KMS-11 (cell line): Measurements from ENCODE around the gene GLT8D2.

Source experiments
- H2AFZ ChIP-seq: fragments of 200-600 bp; sonication (generic); 2 replicates; pipeline ENCODE4 v1.6.1; 2016; ENCODE audit warnings: antibody characterized with exemption, mixed run types, low read depth
- H3K27ac ChIP-seq: fragments of 200-600 bp; sonication (generic); 2 replicates; pipeline ENCODE4 v1.6.1; 2016; ENCODE audit warnings: mild to moderate bottlenecking, mixed run types
- H3K27me3 ChIP-seq: fragments of 200-600 bp; sonication (generic); 2 replicates; pipeline ENCODE4 v1.6.1; 2017; ENCODE audit warnings: mild to moderate bottlenecking, low read depth, mixed run types, moderate library complexity; ENCODE audit not compliant: insufficient read depth
- H3K36me3 ChIP-seq: fragments of 200-600 bp; sonication (generic); 2 replicates; pipeline ENCODE4 v1.6.1; 2017; ENCODE audit warnings: mild to moderate bottlenecking, mixed run types; ENCODE audit not compliant: insufficient read depth
- H3K4me1 ChIP-seq: fragments of 200-600 bp; sonication (generic); 2 replicates; pipeline ENCODE4 v1.6.1; 2016; ENCODE audit warnings: mild to moderate bottlenecking, low read depth, mixed run types; ENCODE audit not compliant: poor library complexity, severe bottlenecking
- H3K4me2 ChIP-seq: fragments of 200-600 bp; sonication (generic); 2 replicates; pipeline ENCODE4 v1.7.0; 2016; ENCODE audit warnings: mild to moderate bottlenecking, mixed run types
- H3K4me3 ChIP-seq: fragments of 200-600 bp; sonication (generic); IDR thresholded peaks from 2 replicates; pipeline ENCODE4 v1.6.1; 2017; ENCODE audit warnings: low read depth, low read length, mixed read lengths; ENCODE audit not compliant: insufficient read depth
- H3K79me2 ChIP-seq: fragments of 200-600 bp; sonication (generic); 2 replicates; pipeline ENCODE4 v1.6.1; 2016; ENCODE audit warnings: low read depth, mixed run types; ENCODE audit not compliant: insufficient read depth
- H3K9ac ChIP-seq: fragments of 200-600 bp; sonication (generic); 2 replicates; pipeline ENCODE4 v1.6.1; 2016; ENCODE audit warnings: mild to moderate bottlenecking, mixed run types
- H4K20me1 ChIP-seq: fragments of 200-600 bp; sonication (generic); 2 replicates; pipeline ENCODE4 v1.6.1; 2016; ENCODE audit warnings: mild to moderate bottlenecking, mixed run types; ENCODE audit not compliant: insufficient read depth
- CTCF ChIP-seq: fragments of 200-600 bp; sonication (generic); conservative IDR thresholded peaks from 2 replicates; pipeline ENCODE4 v1.6.1; 2017; ENCODE audit warnings: low read depth, mild to moderate bottlenecking, antibody characterized with exemption, low read length, moderate library complexity, mixed read lengths

GLT8D2 gene

DNA sequence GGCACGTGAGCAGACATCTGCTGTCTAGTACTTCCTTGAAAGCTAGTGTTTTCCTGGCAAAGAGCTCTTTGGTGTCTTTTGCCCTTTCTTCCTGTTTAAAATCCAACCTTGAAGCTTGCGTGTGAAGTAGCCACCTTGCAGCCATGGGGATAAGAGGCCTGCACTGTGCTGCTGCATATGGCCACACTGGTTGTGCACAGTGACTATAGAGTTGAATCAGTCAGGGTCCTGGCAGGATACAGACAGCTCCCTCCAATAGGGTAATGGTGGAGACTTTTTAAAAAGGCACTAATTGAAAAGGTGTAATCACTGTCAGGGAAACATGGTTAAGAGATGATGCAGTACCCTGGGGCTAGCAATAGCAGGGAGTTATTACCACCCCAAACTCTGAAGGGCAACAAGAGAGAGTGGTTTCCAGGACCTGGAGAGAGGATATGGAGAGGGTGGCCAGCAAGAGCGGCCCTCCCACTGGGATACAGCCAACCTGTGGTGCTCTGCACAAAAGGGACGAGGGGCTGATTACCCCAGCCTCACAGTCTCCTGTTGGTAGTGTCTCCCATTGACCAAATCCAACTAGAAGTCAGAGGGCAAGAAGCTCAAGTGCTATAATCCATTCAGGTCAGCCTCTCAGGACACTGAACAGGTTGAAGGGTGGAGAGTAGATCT lies 4.8 kb upstream of the GLT8D2 start:
- H3K27ac ChIP-seq = no peak overlapping the region

GRCh38 chr12:104050436-104050835 lies 449 bp upstream of the GLT8D2 start:
- no peak overlapping the region for H3K4me3 ChIP-seq
- H3K36me3 ChIP-seq = no peaks in the 10 kb centered on the region
- no peaks in the 10 kb centered on the region for H4K20me1 ChIP-seq
- no peak for TF ChIP-seq CTCF
- no peak overlapping the region for H3K4me2 ChIP-seq
- no peaks in the 10 kb centered on the region for H3K79me2 ChIP-seq
- no peaks in the 10 kb centered on the region for H3K4me1 ChIP-seq
- H3K9ac ChIP-seq = no peak overlapping the region
- H3K27ac ChIP-seq = no peak overlapping the region
- H2AFZ ChIP-seq = no peak overlapping the region
- H3K27me3 ChIP-seq = no peaks in the 10 kb centered on the region

More for the DNA sequence above, 4.8 kb upstream of the GLT8D2 start:
- H3K27me3 ChIP-seq = no peaks in the 10 kb centered on the region
- no peak for TF ChIP-seq CTCF
- no peak overlapping the region for H3K4me3 ChIP-seq
- H3K9ac ChIP-seq = no peak overlapping the region
- H2AFZ ChIP-seq = no peak overlapping the region
- no peaks in the 10 kb centered on the region for H3K36me3 ChIP-seq
- H3K4me2 ChIP-seq = no peak overlapping the region
- H4K20me1 ChIP-seq = no peaks in the 10 kb centered on the region
- H3K4me1 ChIP-seq = no peaks in the 10 kb centered on the region
- no peaks in the 10 kb centered on the region for H3K79me2 ChIP-seq

DNA sequence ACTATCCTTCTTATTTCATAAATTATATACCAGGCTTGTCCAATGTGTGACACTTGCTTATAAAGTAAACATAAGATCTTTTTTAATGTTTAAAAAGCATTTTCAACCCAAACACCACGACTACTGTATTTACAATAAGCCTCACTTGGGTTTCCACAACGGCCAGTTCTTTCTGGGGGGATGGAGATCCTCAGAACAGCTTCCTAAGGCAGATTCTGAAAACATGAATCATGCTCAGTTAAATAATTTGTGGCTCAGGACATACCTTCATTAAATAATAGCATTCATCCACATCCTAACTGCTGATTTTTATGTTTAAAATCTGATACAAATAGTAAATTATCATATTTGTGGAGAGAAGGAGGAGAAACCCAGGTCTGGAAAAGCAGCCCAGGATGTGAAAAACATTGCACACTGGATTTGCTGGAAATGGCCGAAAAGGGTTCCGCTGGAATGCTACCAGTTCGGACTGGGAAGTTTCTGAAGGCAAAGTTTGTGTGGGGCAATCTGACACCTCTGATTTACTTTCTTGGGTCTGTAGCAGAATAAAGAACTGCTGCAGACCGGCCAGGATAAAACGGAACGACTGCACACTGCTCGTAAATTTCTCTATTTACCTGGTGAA lies 597 bp downstream of the GLT8D2 start:
- Histone ChIP-seq H3K27me3 (no peaks in the 10 kb centered on the region), H3K36me3 (no peaks in the 10 kb centered on the region), H4K20me1 (no peaks in the 10 kb centered on the region), H3K4me2 (no peak overlapping the region), H3K4me1 (no peaks in the 10 kb centered on the region), H3K79me2 (no peaks in the 10 kb centered on the region), H3K27ac (no peak overlapping the region), H2AFZ (no peak overlapping the region), H3K4me3 (no peak overlapping the region), H3K9ac (no peak overlapping the region)
- TF ChIP-seq CTCF = no peak

- Histone ChIP-seq H4K20me1 (no peaks in the 10 kb centered on the region), H3K4me1 (no peaks in the 10 kb centered on the region), H3K79me2 (no peaks in the 10 kb centered on the region), H3K9ac (no peak overlapping the region), H2AFZ (no peak overlapping the region), H3K36me3 (no peaks in the 10 kb centered on the region), H3K4me2 (no peak overlapping the region), H3K27ac (no peak overlapping the region), H3K4me3 (no peak overlapping the region), H3K27me3 (no peaks in the 10 kb centered on the region)
- no peak for TF ChIP-seq CTCF
Measured at GRCh38 chr12:104048811-104049210, 1.2 kb downstream of the GLT8D2 start.
